Glutamatergic neuron (in vitro differentiated cells): ENCODE results near the gene THPO. TPM values are rescaled to one million over a fixed set of nuclear protein-coding genes. Genes with fewer than 3 reads are reported as not detected.
A peak's percentile ranks its signal among the peaks of the same experiment; 100 is the strongest.

Experiments
- DNase-seq: peaks from one replicate; pipeline ENCODE4 v3.0.0; 2022
- H3K27ac Mint-ChIP-seq: one replicate; pipeline ENCODE4 v1.8.0; 2020; ENCODE audit warnings: mild to moderate bottlenecking, mixed read lengths, inconsistent platforms; ENCODE audit not compliant: unreplicated experiment
- H3K27me3 Mint-ChIP-seq: one replicate; pipeline ENCODE4 v1.8.0; 2020; ENCODE audit warnings: mild to moderate bottlenecking, moderate library complexity, mixed read lengths, inconsistent platforms; ENCODE audit not compliant: unreplicated experiment
- H3K36me3 Mint-ChIP-seq: one replicate; pipeline ENCODE4 v1.8.0; 2020; ENCODE audit warnings: mild to moderate bottlenecking, mixed read lengths, inconsistent platforms; ENCODE audit not compliant: unreplicated experiment
- H3K4me1 Mint-ChIP-seq: one replicate; pipeline ENCODE4 v1.8.0; 2020; ENCODE audit warnings: mild to moderate bottlenecking, low read depth, mixed read lengths, inconsistent platforms; ENCODE audit not compliant: unreplicated experiment
- H3K4me3 Mint-ChIP-seq: one replicate; pipeline ENCODE4 v1.8.0; 2020; ENCODE audit warnings: mild to moderate bottlenecking, mixed read lengths, inconsistent platforms; ENCODE audit not compliant: unreplicated experiment
- H3K9me3 Mint-ChIP-seq: one replicate; pipeline ENCODE4 v1.8.0; 2020; ENCODE audit warnings: mild to moderate bottlenecking, moderate library complexity, mixed read lengths, inconsistent platforms; ENCODE audit not compliant: unreplicated experiment
- CTCF ChIP-seq: fragments of 200-600 bp; sonication (generic); IDR thresholded peaks from one replicate; pipeline ENCODE4 v1.5.0; 2021; ENCODE audit not compliant: partially characterized antibody, unreplicated experiment
- total RNA-seq: library from RNA; stranded (reverse); fragmentation: NEBNext Ultra II Directional; extraction: Animal tissue kit (Norgen Biotek cat#: 25700); gene quantifications from one replicate; pipeline ENCODE4 v1.2.1, GENCODE V29; 2021; ENCODE audit not compliant: unreplicated experiment

The THPO gene
- total RNA-seq, 1 donor from 2014 or later: 1.6 TPM

- Mint-ChIP-seq H3K4me3 (no peak overlapping the region), H3K36me3 (no peaks in the 10 kb centered on the region), H3K27me3 (peaks cover 17% of the 10 kb centered on the region), H3K27ac (no peak overlapping the region), H3K4me1 (no peaks in the 10 kb centered on the region), H3K9me3 (peaks cover 6% of the 10 kb centered on the region)
- TF ChIP-seq CTCF: no peak
- DNase-seq: no peak
Measured at GRCh38 chr3:184357248-184358123, 20.5 kb downstream of the THPO start.

- H3K27ac Mint-ChIP-seq: no peak overlapping the region
- TF ChIP-seq CTCF: no peak
- peaks cover 15% of the 10 kb centered on the region for H3K27me3 Mint-ChIP-seq
- DNase-seq: no peak
- H3K4me3 Mint-ChIP-seq: no peak overlapping the region
- H3K4me1 Mint-ChIP-seq: peaks cover 8% of the 10 kb centered on the region
- H3K9me3 Mint-ChIP-seq: peaks cover 5% of the 10 kb centered on the region
- no peaks in the 10 kb centered on the region for H3K36me3 Mint-ChIP-seq
Measured at GRCh38 chr3:184355261-184356040, 22.6 kb downstream of the THPO start.

- DNase-seq: no peak
- Mint-ChIP-seq H3K4me3 (no peak overlapping the region), H3K9me3 (peaks cover 3% of the 10 kb centered on the region), H3K36me3 (no peaks in the 10 kb centered on the region), H3K4me1 (peaks cover 8% of the 10 kb centered on the region), H3K27me3 (peaks cover 11% of the 10 kb centered on the region), H3K27ac (no peak overlapping the region)
- no peak for TF ChIP-seq CTCF
Measured at GRCh38 chr3:184354754-184355153, 23.3 kb downstream of the THPO start.

- peaks cover 4% of the 10 kb centered on the region for H3K9me3 Mint-ChIP-seq
- no peaks in the 10 kb centered on the region for H3K36me3 Mint-ChIP-seq
- H3K27me3 Mint-ChIP-seq: peaks cover 11% of the 10 kb centered on the region
- H3K4me1 Mint-ChIP-seq: peaks cover 8% of the 10 kb centered on the region
- TF ChIP-seq CTCF: peak; percentile 77
- H3K27ac Mint-ChIP-seq: no peak overlapping the region
- DNase-seq: peak; percentile 69
- no peak overlapping the region for H3K4me3 Mint-ChIP-seq
Measured at GRCh38 chr3:184354121-184354728, 23.8 kb downstream of the THPO start.
